ES-I3 (cell line): ENCODE results near the gene DHX35.

Source experiments
- H3K36me3 ChIP-seq: 2 replicates; pipeline ENCODE4 v1.6.1; 2013; ENCODE audit warnings: mild to moderate bottlenecking, low read length, control low read depth, moderate library complexity; ENCODE audit not compliant: insufficient read depth
- H3K4me1 ChIP-seq: 2 replicates; pipeline ENCODE4 v1.6.1; 2013; ENCODE audit warnings: mild to moderate bottlenecking, control low read depth, low read length; ENCODE audit not compliant: insufficient read depth
- H3K9ac ChIP-seq: 2 replicates; pipeline ENCODE4 v1.6.1; 2013; ENCODE audit warnings: low read depth, mild to moderate bottlenecking, low read length, moderate library complexity
- H3K9me3 ChIP-seq: 2 replicates; pipeline ENCODE4 v1.6.1; 2013; ENCODE audit warnings: mild to moderate bottlenecking, low read length, moderate library complexity; ENCODE audit not compliant: control insufficient read depth, insufficient read depth

Gene DHX35

DNA sequence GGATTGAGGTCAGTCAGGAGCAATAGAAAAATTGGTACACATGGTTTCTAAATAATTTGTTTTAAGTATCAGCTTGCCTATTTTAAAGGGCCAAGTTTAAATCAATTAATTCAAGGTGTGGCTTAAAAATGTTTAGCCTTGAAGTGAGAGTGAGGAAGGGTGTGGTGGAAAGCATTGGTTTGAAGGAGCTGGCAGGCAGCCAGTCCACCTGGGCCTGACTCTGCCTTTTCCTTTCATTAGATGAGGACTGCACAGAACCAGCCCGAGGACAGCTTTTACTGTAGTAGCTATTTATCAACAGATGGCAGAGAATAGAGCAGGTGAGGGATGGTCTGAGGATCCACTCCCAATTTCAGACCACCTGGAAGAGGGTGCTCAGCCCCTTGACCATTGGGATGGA, 42.4 kb downstream of the DHX35 start:
- peaks cover 10% of the 10 kb centered on the region; the same call in 1 of the 2 replicates for H3K4me1 ChIP-seq
- H3K9ac ChIP-seq, result no peak overlapping the region
- H3K9me3 ChIP-seq, result no peaks in the 10 kb centered on the region
- peaks cover 25% of the 10 kb centered on the region for H3K36me3 ChIP-seq

DNA sequence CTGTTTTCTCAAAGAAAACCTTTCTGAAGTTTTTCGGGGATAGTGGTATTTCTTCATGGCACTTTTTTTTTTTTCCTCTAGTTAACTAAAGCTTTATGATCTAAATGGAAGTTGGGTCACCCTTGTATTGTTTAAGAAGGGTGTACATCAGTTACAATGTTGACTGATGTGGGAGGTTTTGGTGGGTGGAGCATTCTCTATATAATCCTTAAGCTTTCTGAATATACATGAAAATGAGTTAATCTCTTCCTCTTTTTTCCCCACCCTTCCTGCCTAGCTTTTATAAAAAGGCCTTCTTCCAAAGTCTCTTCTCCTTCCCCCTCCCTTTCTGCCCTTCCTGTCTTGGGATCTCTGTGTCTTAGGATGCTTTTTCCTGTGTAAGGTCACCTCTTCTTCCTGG, 47.2 kb downstream of the DHX35 start:
- H3K9ac ChIP-seq, result no peak overlapping the region
- peaks cover 25% of the 10 kb centered on the region for H3K36me3 ChIP-seq
- no peaks in the 10 kb centered on the region for H3K9me3 ChIP-seq
- peaks cover 15% of the 10 kb centered on the region; the same call in 1 of the 2 replicates for H3K4me1 ChIP-seq

DNA sequence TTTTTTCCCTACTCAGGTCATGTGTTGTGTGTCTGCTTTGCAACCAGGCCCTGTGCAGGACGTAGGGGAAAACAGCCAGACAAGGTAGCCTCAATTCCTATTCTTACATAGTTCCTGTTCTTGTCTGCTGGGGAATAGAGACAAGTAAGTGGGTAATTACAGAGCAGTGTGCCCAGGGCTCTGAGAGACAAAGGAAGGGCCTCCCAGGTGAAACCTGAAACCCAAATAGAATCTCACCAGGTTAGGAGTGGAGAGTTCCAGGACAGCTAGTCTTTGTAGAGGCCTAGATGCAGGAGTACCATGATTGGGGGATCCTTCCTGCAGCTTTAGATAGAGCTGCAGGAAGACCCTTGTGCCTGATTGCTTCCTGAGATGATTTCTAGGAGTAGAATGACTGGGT, 48.4 kb downstream of the DHX35 start:
- Histone ChIP-seq H3K4me1 (peaks cover 15% of the 10 kb centered on the region; the same call in 1 of the 2 replicates), H3K9me3 (peaks cover under 1% of the 10 kb centered on the region; the same call in 1 of the 2 replicates), H3K9ac (no peak overlapping the region), H3K36me3 (peaks cover 22% of the 10 kb centered on the region)

DNA sequence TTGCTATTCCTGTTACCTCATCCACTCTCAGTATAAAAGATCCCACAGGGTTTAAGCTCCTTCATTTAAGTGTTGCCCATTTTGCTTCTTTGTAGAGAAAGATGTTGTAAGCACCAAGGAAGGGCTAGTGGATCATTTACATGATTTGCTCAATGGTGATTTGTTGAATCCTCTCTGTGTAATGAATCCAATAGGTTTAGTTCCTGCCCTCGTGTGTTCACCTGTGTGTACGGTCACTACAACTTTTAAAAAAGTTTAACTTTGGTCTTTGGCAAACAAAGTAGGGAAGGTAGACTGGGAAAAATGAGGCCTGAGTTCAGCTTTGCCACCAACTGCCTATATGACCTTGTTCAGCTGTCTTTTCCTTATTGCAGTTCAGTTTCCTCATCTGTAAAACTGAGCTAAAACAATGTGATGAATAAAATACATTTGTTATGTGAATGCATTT, 51.5 kb downstream of the DHX35 start:
- peaks cover 12% of the 10 kb centered on the region; the same call in 1 of the 2 replicates for H3K4me1 ChIP-seq
- peaks cover 5% of the 10 kb centered on the region; the same call in 1 of the 2 replicates for H3K9me3 ChIP-seq
- H3K9ac ChIP-seq, result no peak overlapping the region
- peaks cover 13% of the 10 kb centered on the region; the same call in 1 of the 2 replicates for H3K36me3 ChIP-seq

DNA sequence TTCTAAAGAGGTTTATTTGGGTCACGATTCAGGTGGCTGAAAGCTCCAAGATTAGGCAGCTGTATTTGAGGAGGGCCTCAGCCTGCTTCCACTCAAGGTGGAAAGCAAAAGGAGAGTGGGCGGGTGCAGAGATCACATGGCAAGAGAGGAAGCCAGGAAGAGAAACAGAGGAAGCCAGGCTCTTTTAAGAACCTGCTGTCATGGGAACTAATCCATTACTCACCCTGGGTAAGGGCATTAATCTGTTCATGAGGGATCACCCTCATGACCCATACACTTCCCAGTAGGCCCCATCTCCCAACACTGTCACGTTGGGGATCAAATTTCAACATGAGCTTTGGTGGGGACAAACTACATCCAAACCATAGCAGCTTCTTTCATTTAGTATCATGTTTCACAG, 53.9 kb downstream of the DHX35 start:
- peaks cover 5% of the 10 kb centered on the region; the same call in 1 of the 2 replicates for H3K9me3 ChIP-seq
- no peaks in the 10 kb centered on the region for H3K4me1 ChIP-seq
- H3K9ac ChIP-seq, result no peak overlapping the region
- peaks cover 10% of the 10 kb centered on the region; the same call in 1 of the 2 replicates for H3K36me3 ChIP-seq

DNA sequence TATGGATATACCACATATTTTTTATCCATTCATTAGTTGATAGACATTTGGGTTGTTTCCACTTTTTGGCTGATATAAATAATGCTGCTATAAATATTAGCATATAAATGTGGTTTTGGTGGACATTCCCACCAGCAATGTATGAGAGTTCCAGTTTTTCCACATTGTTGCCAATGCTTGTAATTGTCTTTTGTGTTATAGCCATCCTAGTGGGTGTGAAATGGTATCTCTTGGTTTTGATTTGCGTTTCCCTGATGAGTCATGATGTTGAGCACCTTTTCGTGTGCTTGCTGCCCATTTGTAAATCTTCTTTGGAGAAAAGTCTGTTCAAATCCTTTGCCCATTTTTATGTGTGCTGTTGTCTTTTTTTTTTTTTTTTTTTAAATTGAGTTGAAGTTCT, 54.4 kb downstream of the DHX35 start:
- Histone ChIP-seq H3K9me3 (peaks cover 5% of the 10 kb centered on the region; the same call in 1 of the 2 replicates), H3K36me3 (peaks cover 11% of the 10 kb centered on the region; the same call in 1 of the 2 replicates), H3K4me1 (no peaks in the 10 kb centered on the region)

DNA sequence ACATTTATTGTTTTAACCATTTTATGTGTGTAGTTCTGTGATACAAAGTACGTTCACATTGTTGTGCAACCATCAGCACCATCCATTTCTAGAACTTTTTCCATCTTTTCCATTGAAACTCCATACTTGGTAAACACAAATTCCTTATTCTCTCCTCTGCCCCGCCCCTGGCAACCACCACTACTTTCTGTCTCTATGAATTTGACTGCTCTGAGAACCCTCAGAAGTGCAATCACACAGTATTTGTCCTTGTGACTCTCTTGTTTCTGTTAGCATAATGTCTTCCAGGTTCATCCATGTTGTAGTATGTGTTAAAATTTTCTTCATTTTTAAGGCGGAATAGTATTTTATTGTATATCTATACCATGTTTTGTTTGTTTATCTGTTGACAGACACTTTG, 56.9 kb downstream of the DHX35 start:
- Histone ChIP-seq H3K9me3 (peaks cover 5% of the 10 kb centered on the region; the same call in 1 of the 2 replicates), H3K36me3 (peaks cover 10% of the 10 kb centered on the region; the same call in 1 of the 2 replicates), H3K9ac (no peak overlapping the region), H3K4me1 (no peaks in the 10 kb centered on the region)

More for the DNA sequence above, 54.4 kb downstream of the DHX35 start:
- H3K9ac ChIP-seq, result no peak overlapping the region

DNA sequence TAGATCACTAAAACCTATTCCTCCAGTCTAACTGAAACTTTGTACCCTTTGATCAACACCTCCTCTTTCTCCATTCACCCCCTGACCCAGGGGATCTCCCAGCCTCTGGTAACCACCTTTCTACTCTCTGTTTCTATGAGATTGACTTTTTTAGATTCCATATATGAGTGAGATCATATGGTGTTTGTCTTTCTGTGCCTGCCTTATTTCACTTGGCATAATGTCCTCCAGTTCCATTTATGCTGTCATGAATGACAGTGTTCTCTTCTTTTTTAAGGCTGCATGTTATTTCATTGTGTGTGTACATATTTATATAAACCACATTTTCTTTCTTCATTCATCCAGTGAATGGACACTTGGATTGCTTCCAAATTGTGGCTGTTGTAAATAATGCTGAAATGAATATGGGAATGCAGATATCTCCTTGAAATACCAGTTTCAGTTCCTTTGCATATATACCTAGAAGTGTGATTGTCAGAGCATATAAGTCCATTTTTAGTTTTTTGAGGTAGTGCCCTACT, 57.7 kb downstream of the DHX35 start:
- no peak overlapping the region for H3K9ac ChIP-seq
- H3K9me3 ChIP-seq, result peaks cover 5% of the 10 kb centered on the region; the same call in 1 of the 2 replicates
- no peaks in the 10 kb centered on the region for H3K4me1 ChIP-seq
- H3K36me3 ChIP-seq, result peaks cover 10% of the 10 kb centered on the region; the same call in 1 of the 2 replicates

DNA sequence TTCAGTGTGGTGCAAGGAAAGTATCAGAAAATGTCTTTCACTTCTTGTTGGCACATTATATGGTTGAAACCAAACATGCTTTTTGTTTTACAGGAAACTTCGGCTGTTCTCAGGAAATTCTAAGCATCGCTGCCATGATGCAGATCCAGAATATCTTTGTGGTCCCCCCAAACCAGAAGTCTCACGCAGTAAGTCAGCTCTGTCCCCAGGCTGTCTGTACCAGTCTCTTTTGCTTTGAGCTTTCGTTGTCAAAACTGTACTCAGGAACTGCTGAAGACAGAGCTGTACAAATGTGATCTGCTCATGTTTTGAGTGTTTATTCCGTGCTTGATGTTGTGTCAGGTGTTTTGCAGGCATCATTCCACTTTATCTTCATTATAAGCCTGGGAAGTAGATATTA, 59.6 kb downstream of the DHX35 start:
- Histone ChIP-seq H3K4me1 (no peaks in the 10 kb centered on the region), H3K9ac (no peak overlapping the region), H3K36me3 (peaks cover 7% of the 10 kb centered on the region; the same call in 1 of the 2 replicates), H3K9me3 (no peaks in the 10 kb centered on the region)

DNA sequence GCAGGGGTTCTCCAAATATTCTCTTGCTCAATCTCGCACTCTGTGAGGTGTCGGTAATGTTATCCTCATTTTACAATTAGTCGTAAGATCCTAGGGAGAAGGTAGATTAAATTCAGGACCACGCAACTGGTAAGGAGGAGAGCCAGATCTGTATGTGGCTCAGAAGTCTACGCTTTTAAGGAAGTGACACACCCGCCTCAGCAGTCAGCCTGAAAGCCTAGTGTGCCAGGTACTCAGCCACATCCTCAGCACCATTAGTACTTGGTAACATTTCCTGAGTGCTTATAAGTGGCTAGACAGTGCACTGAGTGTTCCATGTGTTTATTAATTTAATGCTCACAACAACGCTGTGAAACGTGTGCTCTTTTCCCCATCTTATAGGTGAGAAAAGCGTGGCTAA, 63.7 kb downstream of the DHX35 start:
- H3K9ac ChIP-seq, result no peak overlapping the region

DNA sequence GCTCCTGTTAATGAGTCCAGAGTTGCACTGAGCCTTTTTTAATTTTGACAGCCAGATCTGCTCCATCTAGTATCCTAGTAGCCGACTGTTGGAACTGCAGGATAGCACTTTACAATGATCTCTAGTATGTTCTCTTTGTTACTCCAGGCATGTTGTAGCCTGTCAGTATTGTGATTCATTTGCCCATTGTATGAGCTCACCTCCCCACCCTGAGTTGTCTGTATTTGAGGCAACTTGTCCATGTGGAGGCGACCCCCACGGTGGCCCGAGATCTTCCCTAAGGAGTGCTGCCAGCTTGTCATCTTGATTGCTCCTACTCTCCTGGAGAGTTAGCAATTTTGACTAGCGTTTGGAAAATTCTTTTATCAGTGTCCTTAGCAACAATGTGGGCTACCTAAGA, 67.2 kb downstream of the DHX35 start:
- no peaks in the 10 kb centered on the region for H3K9me3 ChIP-seq
- H3K9ac ChIP-seq, result no peak overlapping the region
- H3K36me3 ChIP-seq, result peaks cover 4% of the 10 kb centered on the region
- H3K4me1 ChIP-seq, result no peaks in the 10 kb centered on the region

More for the DNA sequence above, 63.7 kb downstream of the DHX35 start:
- peaks cover 3% of the 10 kb centered on the region; the same call in 1 of the 2 replicates for H3K36me3 ChIP-seq
- no peaks in the 10 kb centered on the region for H3K9me3 ChIP-seq
- no peaks in the 10 kb centered on the region for H3K4me1 ChIP-seq

DNA sequence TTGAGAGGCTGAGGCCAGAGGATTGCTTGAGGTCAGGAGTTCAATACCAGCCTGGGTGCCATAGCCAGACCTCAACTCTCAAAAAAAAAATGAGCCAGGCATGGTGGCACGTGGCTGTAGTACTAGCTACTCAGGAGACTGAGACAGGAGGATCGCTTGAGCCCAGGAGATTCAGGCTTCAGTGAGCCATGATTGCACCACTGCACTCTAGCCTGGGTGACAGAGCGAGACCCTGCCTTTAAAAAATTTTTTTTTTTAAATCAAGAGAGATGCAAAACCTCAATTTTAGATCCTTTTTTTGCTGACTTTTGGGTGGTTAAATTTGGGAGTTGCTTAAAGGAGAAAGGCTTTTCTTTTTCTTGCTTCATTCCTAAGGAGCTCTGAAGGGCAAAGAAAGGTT, 70.9 kb downstream of the DHX35 start:
- H3K9me3 ChIP-seq, result no peaks in the 10 kb centered on the region
- no peaks in the 10 kb centered on the region for H3K4me1 ChIP-seq
- peaks cover 4% of the 10 kb centered on the region for H3K36me3 ChIP-seq
- H3K9ac ChIP-seq, result no peak overlapping the region

DNA sequence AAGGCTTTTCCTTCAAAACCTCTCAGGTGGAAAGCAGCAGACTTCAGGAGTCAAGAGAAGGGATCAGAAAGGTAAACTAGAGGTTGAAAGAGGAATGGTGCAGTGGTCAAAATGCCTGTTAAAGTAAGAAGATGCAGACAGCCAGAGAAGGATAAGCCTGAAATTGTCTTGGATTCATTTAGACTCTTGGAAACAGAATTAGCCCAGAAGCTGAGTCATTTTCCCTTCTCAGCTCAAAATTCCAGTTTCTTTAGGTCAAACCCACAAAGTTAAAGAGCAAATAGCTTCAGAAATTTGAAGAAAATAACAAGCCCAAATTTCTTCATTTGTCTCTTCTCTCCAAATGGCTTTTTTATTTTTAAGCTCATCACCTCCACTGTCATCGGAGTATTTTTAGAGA, 73.9 kb downstream of the DHX35 start:
- Histone ChIP-seq H3K9me3 (no peaks in the 10 kb centered on the region), H3K4me1 (no peaks in the 10 kb centered on the region), H3K36me3 (peaks cover 8% of the 10 kb centered on the region), H3K9ac (no peak overlapping the region)

DNA sequence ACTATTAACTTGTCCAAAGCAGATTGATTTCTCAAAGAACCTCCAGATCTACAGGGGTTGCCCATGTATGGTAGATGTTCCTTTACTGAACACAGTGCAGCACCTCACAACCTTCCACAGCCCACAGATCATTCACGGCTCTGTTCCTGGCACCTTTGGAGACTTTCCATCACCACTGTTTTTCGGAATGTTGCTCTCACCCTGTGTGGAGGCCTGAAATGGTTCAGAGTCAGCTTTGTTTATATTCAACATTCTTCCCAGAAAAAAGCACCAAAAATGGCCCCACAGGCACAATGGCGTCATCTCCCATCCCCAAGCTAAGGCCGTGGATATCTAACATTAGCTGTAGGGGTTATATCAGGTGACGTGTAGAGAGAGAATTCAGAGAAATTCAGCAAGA, 74.7 kb downstream of the DHX35 start:
- Histone ChIP-seq H3K9me3 (no peaks in the 10 kb centered on the region), H3K4me1 (no peaks in the 10 kb centered on the region), H3K36me3 (peaks cover 8% of the 10 kb centered on the region)

DNA sequence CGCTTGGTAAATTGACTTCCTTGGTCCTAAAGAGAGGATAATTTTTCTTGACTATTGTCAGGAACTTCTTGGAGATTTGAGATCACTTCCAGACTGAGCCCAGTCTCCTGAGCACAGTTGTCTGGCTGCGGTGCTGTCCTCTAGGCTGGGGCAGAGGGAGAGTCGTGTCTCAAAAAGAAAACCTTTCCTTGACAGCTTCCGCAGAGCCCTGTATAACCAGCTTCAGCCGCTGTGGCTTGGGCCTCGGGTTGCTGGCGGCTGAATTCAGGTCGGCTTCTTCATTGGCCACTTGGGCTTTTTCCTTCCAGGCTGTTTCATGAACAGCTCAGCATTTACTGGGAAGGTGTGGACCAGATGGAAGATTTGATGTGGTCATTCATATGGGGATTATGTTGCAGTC, 75.9 kb downstream of the DHX35 start:
- Histone ChIP-seq H3K9ac (no peak overlapping the region), H3K9me3 (no peaks in the 10 kb centered on the region), H3K36me3 (peaks cover 8% of the 10 kb centered on the region), H3K4me1 (no peaks in the 10 kb centered on the region)

More for the DNA sequence above, 74.7 kb downstream of the DHX35 start:
- H3K9ac ChIP-seq, result no peak overlapping the region
